ENCODE data around the gene SLC12A8. TPM values are rescaled to one million over a fixed set of nuclear protein-coding genes. Genes with fewer than 3 reads are reported as not detected.

Gene SLC12A8
- total and polyA plus RNA-seq, 2 donors from 2014 or later = 5.4 to 29.1 TPM

GRCh38 chr3:125117631-125118191, 94.8 kb downstream of the SLC12A8 start:
- H3K9me3 ChIP-seq (ENCODE audit: control insufficient read depth in 2 of 3, insufficient read depth in 1 of 3, low read length in 3 of 3) = no peaks in the 10 kb centered on the region
- FAIRE-seq (no peak), DNase-seq (no peak)
- H3K4me1 ChIP-seq (ENCODE audit: control insufficient read depth in 2 of 3, insufficient read depth in 2 of 3, low read depth in 1 of 3, low read length in 3 of 3) = peaks cover 0 to 21% (median 18%) of the 10 kb centered on the region in 3 donors
- no peaks in the 10 kb centered on the region for H3K27me3 ChIP-seq (ENCODE audit: control insufficient read depth, insufficient read depth, low read length)
- H3K36me3 ChIP-seq (ENCODE audit: control insufficient read depth in 2 of 3, insufficient read depth in 3 of 3, low read length in 3 of 3) = no peaks in the 10 kb centered on the region
- no peak overlapping the region for H3K9ac ChIP-seq (ENCODE audit: low read length in 3 of 3)
- no peak overlapping the region for H3K4me3 ChIP-seq (ENCODE audit: low read length in 3 of 3)
- intact Hi-C loops (cut with DNase I) = no loop called here
- H3K27ac ChIP-seq (ENCODE audit: low read depth in 2 of 2, low read length in 2 of 2) = no peak overlapping the region
- TF ChIP-seq CTCF (IDR thresholded peaks at IDR 0.05; ENCODE audit: borderline replicate concordance, extremely low read depth, insufficient read depth) = no peak

DNA sequence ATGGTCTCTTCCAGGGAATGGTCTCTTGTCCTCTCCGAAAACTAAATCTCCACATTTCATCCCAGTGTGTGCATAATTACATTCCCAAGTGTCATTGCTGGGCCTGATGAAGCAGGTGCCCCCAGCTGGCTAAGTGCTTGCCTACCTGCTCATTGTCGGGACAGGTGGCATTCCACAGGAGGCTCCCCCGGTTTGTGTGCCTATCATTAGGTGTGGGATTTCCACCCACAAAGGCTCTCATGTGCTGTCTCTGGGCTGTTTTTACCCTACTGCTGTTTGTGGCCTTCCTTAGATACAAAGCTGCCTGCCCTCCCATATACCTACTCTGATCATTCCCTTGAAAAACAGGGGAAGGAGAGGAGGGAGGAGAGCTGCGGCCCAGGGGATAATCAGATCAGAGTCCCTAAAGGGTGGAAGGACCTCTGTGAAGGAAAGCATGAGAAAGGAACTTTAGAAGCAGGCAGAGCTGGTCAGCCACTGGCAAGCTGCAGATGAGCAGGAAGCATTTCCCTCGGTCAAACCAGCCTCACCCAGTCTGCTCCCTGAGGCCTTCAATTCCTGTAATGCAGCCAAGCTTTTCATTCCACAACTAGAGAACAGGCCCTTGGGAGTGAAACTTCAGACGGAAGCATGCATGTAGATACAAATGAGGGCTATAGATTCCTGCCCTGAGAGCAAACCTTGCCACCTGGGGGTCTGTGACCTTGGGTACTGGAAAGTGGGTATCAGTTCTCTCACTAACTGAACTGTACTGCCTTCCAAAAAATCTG, 96.1 kb downstream of the SLC12A8 start:
- H3K4me3 ChIP-seq (ENCODE audit: low read length in 3 of 3) = no peak overlapping the region
- peak overlapping the region; percentile 38 to 71 for H3K27ac ChIP-seq (ENCODE audit: low read depth in 2 of 2, low read length in 2 of 2)
- H3K4me1 ChIP-seq (ENCODE audit: control insufficient read depth in 2 of 3, insufficient read depth in 2 of 3, low read depth in 1 of 3, low read length in 3 of 3) = peaks cover 0 to 21% (median 18%) of the 10 kb centered on the region in 3 donors
- FAIRE-seq = no peak
- H3K36me3 ChIP-seq (ENCODE audit: control insufficient read depth in 2 of 3, insufficient read depth in 3 of 3, low read length in 3 of 3) = no peaks in the 10 kb centered on the region
- peak in 4 of 5 donors; percentile 73 to 93 (median 84) for DNase-seq
- intact Hi-C loops (cut with DNase I) = no loop called here
- TF ChIP-seq CTCF (IDR thresholded peaks at IDR 0.05; ENCODE audit: borderline replicate concordance, extremely low read depth, insufficient read depth) = no peak
- peak overlapping the region in 1 of 3 donors; percentile 2 for H3K9ac ChIP-seq (ENCODE audit: low read length in 3 of 3)
- no peaks in the 10 kb centered on the region for H3K27me3 ChIP-seq (ENCODE audit: control insufficient read depth, insufficient read depth, low read length)
- H3K9me3 ChIP-seq (ENCODE audit: control insufficient read depth in 2 of 3, insufficient read depth in 1 of 3, low read length in 3 of 3) = no peaks in the 10 kb centered on the region

DNA sequence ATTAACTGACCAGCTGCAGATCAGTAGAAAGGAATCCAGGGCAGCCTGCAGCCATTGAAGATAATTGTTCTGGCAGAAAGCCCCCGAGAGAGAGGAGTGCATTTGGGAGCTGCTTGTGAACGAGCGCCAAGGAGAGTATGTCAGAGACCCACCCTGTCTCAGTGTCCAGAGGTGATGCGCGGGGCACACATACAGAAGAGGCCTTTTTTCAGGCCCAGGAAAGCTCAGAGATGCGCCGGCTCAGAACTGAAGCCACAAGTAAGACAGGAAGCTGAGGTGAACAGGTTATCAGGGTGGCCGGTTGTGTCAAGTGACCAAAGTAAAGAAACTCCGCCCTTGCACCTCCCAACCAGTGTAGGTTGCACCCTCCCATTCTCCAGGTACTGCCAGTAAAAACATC, 96.9 kb downstream of the SLC12A8 start:
- no peak for FAIRE-seq
- intact Hi-C loops (cut with DNase I) = no loop called here
- H3K27ac ChIP-seq (ENCODE audit: low read depth in 2 of 2, low read length in 2 of 2) = no peak overlapping the region

More for the DNA sequence above, 96.9 kb downstream of the SLC12A8 start:
- Histone ChIP-seq H3K9me3 (ENCODE audit: control insufficient read depth in 2 of 3, insufficient read depth in 1 of 3, low read length in 3 of 3) (no peaks in the 10 kb centered on the region), H3K36me3 (ENCODE audit: control insufficient read depth in 2 of 3, insufficient read depth in 3 of 3, low read length in 3 of 3) (no peaks in the 10 kb centered on the region), H3K4me3 (ENCODE audit: low read length in 3 of 3) (no peak overlapping the region), H3K9ac (ENCODE audit: low read length in 3 of 3) (no peak overlapping the region), H3K27me3 (ENCODE audit: control insufficient read depth, insufficient read depth, low read length) (no peaks in the 10 kb centered on the region), H3K4me1 (ENCODE audit: control insufficient read depth in 2 of 3, insufficient read depth in 2 of 3, low read depth in 1 of 3, low read length in 3 of 3) (peaks cover 0 to 18% (median 17%) of the 10 kb centered on the region in 3 donors)
- no peak for TF ChIP-seq CTCF (IDR thresholded peaks at IDR 0.05; ENCODE audit: borderline replicate concordance, extremely low read depth, insufficient read depth)
- DNase-seq = no peak

Measured in kidney (tissue), 14 donors.